Measurements from ENCODE around the gene LIMA1.
"Not testable (repeated sequence)": the region's sequence is repeated elsewhere in the genome, so short reads cannot be mapped to it uniquely, and the experiment has no call there.

Gene LIMA1

DNA sequence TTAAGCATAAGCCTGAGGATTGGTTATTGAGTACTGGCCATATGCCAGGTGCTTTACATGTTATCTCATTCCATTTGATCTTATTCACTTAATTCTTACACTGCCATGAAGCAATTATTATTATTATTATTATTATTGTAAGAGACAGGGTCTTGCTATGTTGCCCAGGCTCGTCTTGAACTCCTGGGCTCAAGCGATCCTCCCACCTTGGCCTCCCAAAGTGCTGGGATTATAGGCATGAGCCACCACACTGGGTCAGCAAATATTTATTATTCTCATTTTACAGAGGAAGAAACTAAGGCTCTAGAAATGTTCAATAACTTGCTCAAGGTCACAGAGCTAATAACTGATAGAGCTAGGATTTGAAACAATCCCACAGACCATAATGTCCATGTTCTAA is 14.8 kb downstream of the LIMA1 start:
- H3K4me3 ChIP-seq (ENCODE audit: low read length), result no peak overlapping the region
- no peak for TF ChIP-seq ZNF274 (IDR thresholded peaks at IDR 0.05; ENCODE audit: low read depth, low read length)

DNA sequence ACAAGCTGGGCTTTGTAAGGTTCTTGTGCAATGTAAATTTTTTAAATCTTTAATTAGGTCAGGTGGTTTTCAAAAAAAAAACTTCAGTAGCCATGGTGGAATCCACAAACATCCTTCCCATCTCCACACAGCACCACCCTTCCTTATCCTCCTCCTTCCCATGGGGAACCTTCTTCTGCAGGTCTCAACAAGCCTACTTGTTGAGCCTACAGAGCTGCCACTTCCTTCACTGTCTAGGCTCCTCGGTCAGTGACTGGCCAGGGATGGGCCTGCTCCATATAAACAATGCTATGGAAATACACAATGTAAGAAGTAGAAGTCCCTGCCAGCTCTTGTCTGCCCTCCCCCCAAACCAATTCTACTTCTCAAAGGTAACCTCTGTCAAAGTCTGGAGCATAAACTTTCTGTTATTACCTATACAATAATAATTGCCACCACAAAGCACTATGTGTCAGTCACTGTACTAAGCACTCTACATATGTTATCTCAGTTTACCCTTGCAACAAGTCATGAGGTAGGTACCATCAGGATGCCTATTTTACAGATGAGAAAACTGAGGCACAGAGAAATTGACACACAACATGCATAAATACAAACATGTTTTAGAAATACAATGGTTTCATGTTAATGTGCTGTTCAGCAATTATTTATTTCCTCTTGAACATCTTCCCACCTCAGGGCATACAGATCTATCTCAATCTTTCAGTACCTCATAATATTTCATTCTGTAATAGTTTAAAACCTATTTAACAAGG is 17.4 kb downstream of the LIMA1 start:
- H3K4me3 ChIP-seq (ENCODE audit: low read length), result no peak overlapping the region
- TF ChIP-seq ZNF274 (IDR thresholded peaks at IDR 0.05; ENCODE audit: low read depth, low read length), result no peak

DNA sequence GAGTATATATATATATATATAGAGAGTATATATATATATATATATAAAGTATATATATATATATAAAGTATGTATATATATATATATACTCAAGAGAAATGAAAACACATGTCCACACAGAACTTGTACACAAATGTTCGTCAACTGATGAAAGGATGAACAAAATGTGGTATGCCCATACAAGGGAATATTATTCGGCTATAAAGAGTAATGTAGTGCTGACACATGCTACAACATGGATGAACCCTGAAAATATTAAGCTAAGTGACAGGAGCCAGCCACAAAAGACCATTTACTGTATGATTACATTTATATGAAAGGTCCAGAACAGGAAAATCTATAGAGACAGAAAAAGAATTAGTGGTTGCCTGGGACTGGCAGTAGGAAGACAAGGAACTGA is 19.5 kb downstream of the LIMA1 start:
- no peak for TF ChIP-seq ZNF274 (IDR thresholded peaks at IDR 0.05; ENCODE audit: low read depth, low read length)
- H3K4me3 ChIP-seq (ENCODE audit: low read length), result no peak overlapping the region

DNA sequence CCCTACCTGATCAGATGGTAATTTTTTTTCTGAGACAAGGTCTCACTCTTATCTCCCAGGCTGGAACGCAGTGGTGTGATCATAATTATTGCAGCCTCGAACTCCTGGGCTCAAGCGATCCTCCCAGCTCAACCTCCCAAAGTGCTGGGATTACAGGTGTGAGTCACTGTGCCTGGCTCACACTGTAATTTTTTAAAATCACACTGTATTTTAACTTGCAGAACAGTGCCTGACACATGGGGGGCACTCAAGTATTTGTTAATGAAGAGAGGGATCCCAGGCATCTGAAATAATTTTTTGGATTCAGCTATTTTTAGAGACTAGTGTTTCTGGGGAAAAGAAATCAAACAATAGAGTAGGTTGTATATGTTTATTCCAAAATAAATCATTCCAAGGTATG is 21.7 kb downstream of the LIMA1 start:
- TF ChIP-seq ZNF274 (IDR thresholded peaks at IDR 0.05; ENCODE audit: low read depth, low read length), result no peak
- no peak overlapping the region for H3K4me3 ChIP-seq (ENCODE audit: low read length)

DNA sequence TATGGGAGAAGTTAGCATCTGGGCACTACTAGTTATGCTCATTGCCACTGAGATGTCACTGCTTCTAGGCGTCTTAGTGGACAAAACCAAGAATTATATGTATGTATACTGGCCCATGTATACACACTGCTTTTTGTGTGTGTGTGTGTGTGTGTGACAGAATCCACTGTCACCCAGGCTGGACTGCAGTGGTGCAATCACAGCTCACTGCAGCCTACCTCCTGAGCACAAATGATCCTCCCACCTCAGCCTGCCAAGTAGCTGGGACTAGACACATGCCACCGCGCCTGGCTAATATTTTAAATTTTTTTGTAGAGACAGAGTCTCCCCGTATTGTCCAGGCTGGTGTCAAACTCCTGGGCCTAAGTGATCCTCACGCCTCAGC is 25.2 kb downstream of the LIMA1 start:
- no peak overlapping the region for H3K4me3 ChIP-seq (ENCODE audit: low read length)
- TF ChIP-seq ZNF274 (IDR thresholded peaks at IDR 0.05; ENCODE audit: low read depth, low read length), result no peak

DNA sequence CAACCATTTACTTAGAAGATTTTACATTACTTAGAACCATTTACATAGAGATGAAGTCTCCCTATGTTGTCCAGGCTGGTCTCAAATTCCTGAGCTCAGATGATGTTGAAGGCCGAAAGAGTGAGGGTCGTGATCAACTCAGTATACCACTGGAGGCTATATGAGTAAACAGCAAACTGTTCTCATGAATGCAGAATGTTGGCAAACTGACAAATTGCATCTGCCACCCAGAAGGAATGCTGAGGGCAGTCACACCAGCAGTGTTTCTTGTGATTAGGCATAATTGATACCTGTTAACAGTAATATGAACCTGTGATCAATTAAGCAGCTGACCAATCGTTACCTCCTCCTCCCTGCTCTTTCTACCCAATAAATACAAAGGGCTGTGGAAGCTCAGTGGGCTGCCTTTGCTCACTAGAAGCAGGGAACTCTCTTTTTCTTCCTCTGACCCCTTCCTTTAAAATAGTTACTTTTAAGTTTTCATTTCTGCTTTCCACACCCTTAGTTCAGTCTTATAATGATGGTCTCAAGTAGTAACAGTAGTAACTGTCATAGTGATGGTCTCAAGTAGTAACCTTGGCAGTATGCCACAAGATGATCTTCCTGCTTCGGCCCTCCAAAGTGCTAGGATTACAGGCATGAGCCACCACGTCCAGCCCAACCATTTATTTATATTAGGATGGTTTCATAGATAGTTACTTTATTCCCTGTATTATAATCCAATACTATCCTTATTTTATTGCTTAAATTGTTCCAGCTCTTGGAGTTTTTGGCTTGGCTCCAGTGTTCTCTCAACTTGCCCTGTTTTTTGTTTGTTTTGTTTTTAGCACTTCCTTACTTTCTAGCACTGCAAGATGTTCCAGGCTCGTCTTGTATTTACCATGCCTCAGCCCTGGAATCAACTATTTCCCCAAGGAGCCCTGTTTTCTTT is 25.8 kb downstream of the LIMA1 start:
- TF ChIP-seq ZNF274 (IDR thresholded peaks at IDR 0.05; ENCODE audit: low read depth, low read length), result no peak
- H3K4me3 ChIP-seq (ENCODE audit: low read length), result no peak overlapping the region

DNA sequence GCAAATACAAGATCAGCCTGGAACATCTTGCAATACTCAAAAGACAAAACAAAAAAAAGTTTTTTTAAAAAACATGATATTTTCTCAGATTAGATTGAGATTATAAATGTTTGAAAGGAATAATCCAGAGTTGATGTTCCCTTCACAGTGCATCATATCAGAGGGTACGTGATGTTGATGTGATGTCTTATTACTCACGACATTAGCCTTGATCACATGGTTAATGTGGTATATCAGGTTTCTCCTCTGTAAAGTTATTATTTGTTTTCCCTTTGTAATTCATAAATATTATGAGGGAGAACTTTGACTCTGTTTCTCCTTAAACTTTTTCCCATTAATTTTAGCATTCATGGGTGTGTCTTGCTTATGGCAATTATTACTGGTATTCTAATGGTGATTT is 26.6 kb downstream of the LIMA1 start:
- no peak for TF ChIP-seq ZNF274 (IDR thresholded peaks at IDR 0.05; ENCODE audit: low read depth, low read length)
- no peak overlapping the region for H3K4me3 ChIP-seq (ENCODE audit: low read length)

DNA sequence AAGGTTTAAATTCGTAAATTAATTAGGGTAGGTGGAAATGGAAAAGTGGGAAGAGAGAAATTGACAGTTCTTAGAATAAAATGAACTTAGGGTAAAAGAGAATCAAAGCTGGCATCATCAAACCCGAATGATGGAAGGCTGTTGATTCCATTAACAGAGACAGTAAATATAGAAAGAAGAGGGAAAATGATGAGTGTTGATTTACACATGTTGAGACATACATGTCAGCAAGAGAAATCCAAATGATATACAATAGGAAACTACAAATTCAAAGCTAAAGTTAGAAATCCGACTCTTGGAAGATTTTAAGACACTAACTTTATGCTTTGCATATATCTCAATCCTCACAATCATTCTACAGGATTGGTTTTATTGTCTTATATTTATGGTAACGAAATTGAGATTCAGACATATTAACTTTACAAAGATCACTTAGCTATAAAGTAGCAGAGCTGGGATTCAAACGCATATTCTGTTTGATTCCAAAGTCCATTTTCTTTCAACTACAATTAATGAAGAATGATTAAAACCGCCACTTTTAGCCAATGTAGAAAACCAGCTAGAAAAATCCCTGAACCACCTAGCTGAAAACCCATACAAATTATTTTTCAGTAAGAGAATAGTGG is 30.2 kb downstream of the LIMA1 start:
- H3K4me3 ChIP-seq (ENCODE audit: low read length), result no peak overlapping the region
- TF ChIP-seq ZNF274 (IDR thresholded peaks at IDR 0.05; ENCODE audit: low read depth, low read length), result no peak

DNA sequence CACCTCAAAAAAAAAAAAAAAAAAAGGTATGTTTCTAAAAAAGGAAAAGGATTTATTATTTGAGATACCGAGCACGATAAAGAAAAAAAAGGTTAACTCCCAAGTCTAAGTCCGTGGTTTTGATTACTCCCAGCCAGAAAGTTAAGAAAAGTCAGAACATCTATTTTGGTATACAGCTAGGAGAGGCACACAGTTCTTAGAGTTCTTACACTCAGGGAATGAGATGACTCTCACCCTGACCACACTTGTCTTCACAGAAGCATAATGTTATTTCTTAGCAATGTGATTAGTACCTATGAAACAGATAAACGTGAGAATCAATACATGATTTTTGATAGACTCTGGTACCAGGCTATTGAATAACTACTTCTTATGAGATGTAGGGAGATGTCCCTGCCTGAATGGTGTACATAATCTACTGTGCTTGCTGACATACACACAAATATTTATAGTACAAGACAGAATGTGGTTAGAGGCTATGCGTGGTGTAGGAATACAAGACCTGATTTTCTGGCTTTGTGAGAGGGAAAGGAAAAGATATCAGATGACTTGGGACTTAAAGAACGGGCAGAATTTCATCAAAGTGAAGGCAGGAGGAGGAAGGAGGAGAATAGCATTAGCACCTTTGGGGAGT is 31.6 kb downstream of the LIMA1 start:
- no peak for TF ChIP-seq ZNF274 (IDR thresholded peaks at IDR 0.05; ENCODE audit: low read depth, low read length)

DNA sequence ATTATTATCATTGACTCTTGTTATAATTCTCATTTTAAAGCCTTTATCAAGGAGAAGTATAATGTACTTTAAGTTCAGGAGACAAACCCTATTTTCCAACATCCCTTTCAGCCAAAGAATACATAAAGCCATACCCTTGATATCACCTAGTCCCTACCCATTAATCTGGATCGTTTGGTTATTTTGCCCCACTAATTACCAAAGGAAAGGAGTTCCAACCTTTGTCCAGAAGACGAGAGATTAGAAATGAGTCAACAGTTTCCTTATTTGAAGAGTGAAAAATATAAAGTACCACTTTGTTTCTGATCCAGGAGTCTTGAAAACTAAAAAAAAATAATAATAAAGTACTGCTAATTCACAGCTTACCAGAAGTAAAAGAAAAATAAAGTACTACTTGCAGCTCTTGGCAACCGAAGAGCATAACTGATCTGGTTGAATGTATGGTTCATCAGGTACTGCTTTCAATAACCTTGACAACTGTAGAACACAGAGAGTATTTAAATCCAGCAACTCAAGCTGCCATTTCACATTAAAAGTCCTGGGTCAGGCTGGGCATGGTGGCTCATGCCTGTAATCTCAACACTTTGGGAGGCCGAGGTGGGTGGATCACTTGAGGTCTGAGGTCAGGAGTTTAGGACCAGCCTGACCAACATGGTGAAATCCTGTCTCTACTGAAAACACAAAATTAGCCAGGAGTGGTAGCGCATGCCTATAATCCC is 33.7 kb downstream of the LIMA1 start:
- H3K4me3 ChIP-seq (ENCODE audit: low read length), result no peak overlapping the region
- TF ChIP-seq ZNF274 (IDR thresholded peaks at IDR 0.05; ENCODE audit: low read depth, low read length), result no peak

More for the DNA sequence above, 31.6 kb downstream of the LIMA1 start:
- H3K4me3 ChIP-seq (ENCODE audit: low read length), result no peak overlapping the region

DNA sequence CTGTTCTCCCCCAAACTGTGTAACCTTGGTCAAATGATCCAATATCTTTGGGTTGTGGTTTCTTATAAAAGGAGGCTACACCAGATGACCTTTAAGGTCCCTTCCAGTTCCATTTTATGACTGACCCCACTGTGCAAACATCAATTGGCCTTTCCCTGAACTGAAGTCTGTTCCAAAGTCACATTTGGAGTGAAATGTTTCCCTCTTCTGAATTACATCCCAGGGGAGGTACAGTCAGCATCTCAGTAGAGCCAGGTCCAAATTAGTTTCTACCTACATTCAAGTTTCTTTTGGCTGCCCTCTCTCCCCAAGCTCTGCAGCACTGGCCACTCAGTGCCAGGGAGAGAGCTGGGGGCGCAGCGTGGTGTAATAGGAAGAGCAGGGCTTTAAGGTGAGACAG is 34.4 kb downstream of the LIMA1 start:
- H3K4me3 ChIP-seq (ENCODE audit: low read length), result no peak overlapping the region
- no peak for TF ChIP-seq ZNF274 (IDR thresholded peaks at IDR 0.05; ENCODE audit: low read depth, low read length)

DNA sequence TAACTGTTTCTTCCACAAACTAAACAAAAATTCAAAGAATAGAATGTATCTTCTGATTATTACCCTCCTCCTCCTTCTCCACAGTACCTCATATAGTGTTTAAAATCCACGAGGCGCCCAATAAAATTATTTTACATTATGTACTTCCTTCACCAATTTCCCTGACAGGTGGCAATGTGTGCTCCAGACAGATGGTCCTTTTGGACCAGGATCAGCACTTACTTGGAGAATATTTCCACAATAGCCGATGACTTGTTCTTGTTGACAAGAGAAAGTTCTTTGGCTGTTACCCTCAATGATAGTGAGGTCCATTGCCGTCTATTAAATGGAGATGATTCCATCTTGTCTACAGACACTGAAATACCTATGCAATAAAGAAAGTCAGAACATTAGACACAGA is 34.9 kb downstream of the LIMA1 start:
- H3K4me3 ChIP-seq (ENCODE audit: low read length), result no peak overlapping the region
- TF ChIP-seq ZNF274 (IDR thresholded peaks at IDR 0.05; ENCODE audit: low read depth, low read length), result no peak

DNA sequence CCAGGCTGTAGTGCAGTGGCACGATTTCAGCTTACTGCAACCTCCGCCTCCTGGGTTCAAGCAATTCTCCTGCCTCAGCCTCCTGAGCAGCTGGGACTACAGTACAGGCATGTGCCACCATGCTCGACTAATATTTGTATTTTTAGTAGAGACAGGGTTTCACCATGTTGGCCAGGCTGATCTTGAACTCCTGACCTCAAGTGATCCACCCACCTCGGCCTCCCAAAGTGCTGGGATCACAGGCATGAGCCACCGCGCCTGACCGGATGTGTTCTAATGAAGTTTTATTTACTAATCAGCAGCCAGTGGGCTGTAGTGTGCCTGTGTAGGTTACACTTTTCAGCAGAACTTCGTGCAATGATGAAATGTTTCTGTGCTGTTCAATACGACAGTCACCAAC is 35.7 kb downstream of the LIMA1 start:
- H3K4me3 ChIP-seq (ENCODE audit: low read length), result not testable (repeated sequence)

Data from GM08714 (cell line).